GM19035 (cell line): ENCODE data around the gene ZNF593OS.

Experiments
- ATAC-seq: cut with Tn5 transposase; IDR thresholded peaks from one replicate; pipeline ENCODE4 v1.9.1; 2021; ENCODE audit not compliant: unreplicated experiment

Gene ZNF593OS

GRCh38 chr1:26160527-26161414 lies 10.9 kb downstream of the ZNF593OS start:
- ATAC-seq = no peak

DNA sequence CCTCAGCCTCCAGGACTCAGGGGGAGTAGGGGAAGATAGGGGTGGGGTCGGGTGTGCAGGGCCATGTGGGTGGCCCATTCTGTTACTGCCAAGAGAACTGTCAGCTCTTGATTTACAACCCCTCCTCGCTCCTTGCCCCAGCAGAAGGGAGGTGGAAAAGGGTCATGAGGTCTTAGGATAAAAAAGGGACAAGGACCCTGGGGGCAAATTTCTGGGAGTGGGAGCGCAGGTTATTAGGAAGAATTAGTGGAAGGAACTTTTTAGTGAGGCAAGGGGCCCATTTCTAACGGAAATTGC lies 11.9 kb downstream of the ZNF593OS start:
- ATAC-seq = no peak

- ATAC-seq = no peak
These were observed 12.5 kb downstream of the ZNF593OS start, which contains the start of gene FAM110D for GRCh38 chr1:26158908-26159742. FAM110D (plus strand) TSS chr1:26159079; CDS start chr1:26161292, 2,213 bp downstream.

DNA sequence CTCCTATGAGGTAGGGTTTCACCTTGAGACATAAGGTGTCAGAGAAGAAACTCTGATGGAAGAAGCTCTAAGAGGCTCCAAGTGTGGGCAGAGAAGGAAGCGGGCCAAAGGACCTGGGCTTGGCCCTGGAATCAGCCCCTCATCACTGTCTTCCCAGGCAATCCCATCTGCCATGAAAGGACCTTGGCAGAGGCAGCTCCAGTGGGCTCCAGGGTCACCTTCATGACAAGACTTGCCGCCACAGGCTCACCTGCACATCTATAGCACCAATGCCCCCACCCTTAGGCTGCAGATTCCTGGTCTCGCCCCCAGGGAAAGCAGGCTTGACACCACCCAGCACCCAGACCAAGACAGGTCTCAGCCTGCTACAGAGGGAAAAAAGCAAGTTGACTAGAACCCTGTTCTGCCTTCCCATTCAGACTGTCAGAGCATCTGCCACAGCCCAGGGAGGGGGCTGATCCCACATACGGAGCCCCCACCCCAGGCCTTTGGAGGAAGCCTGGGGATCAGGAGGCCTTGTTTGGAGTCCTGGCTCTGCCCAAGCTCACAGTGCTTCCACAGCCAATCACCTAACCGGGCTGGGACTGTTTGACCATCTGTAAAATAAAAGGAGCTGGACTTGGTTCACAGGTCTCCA lies 13.2 kb downstream of the ZNF593OS start:
- no peak for ATAC-seq

DNA sequence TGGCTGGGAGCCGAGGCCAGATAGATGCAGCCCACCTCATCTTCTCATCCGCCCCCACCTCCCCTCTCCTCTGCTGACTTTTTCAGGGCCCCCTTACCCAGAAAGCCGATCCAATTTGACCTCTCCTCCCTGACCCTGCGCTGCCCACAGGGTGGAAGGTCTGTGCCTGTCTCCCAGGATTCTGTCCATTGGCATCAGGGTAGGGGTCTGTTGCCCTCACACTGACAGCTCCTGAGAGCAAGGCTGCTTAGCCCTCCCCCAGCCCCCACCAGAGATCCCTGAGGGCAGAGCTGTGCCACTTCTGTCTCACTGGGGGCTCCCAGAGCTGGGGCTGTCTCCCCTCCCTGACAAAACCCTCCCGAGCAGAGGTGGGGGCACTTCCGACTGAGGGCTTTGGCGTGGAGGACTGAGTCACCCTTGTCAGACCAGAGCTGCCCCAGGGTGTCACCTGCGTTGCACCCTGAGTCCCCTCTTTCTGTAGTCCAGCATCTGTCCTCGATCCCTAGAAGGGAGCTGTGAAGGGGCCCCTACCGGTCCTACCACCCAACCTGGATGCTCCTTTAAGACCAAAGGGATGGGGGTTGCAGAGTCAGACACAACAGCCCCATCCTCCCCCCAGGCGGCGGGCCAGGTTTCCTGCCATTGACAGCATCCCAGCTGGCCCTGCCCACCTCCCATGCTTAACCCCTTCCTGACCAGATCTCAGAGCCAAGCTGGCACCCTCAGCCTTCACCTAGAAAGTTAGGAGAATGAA lies 15.2 kb downstream of the ZNF593OS start:
- no peak for ATAC-seq

DNA sequence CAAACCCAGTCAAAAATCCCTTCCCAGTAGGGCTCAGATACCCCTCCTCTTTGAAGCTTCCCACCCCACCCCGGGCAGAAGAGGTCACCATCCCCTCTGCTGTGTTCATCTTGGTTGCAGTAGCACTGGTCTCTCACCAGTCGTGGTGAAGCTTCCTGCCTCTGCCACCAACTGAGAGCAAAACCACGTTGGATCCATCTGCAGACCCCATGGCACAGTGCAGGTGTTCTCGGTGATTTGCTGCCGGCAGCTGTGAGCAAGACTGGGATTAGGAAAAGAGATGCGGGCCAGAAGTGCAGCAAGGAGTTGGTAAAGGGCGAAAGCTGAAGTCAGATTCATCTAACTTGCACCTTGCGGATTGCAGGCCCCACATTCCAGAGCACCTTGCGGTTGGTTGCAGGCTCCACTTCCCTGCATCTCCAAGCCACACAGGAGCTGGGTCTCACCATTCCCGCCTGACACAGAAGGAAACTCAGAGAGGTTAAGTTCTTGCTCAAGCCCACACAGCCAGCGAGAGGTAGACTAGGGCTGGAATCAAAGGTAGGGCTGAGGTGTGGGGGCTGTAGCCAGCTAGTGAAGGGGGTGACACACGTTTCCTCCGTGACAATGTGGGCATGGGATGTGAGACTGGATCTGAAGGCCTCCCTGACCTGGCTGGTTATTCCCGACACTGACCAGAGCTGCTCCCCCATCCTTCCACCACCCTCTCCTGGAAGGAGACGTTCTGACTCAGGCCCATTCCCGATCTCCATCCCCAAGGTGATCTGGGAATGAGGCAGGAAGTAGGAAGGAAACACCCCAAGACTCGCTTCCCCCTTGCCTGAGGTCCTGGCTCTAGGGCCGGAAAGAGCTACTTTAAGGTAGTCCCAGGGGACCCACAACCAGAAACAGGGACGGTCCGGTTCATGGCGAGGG lies 16.0 kb downstream of the ZNF593OS start:
- ATAC-seq = no peak

DNA sequence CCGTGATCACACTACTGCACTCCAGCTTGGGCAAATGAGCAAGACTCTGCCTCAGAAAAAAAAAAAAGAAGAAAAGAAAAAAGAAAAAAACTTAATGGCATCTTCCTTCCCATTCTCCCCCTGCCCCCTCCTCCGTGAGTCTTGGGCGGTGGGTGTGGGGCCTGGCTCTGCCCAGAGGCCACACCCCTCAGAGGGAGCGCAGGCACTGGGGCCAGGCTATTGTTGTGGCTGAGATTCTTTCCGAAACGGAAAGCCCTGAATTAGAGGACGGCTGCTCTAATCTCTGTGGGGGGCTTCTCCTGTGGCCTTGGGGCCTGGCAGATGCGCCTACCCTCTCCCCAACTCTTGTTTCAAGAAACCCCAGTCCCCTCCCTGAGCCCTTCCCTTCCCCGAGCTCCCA lies 16.9 kb downstream of the ZNF593OS start:
- ATAC-seq = no peak

GRCh38 chr1:26153966-26154532 lies 17.6 kb downstream of the ZNF593OS start:
- no peak for ATAC-seq

DNA sequence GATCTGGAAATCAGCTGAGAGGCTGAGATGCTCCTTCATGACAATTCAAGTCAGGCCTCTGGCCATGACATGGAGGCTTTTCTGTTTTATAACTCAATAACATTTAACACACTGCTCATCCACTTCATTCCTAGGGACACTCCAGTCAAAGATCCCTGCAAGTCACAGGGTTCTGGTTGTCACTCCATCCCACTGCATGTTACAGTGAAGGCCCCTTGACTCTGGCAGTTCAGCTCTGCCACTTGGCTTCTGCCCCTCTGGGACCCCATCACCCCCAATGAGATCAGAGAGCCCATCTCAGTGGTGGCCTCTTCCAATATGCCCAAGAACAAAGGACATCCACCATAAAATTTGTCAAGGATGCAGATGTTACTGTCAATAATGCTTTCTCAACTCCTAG lies 22.7 kb downstream of the ZNF593OS start:
- no peak for ATAC-seq

- no peak for ATAC-seq
These were observed 25.7 kb downstream of the ZNF593OS start for GRCh38 chr1:26145960-26146294.

GRCh38 chr1:26145041-26145959 lies 26.3 kb downstream of the ZNF593OS start:
- no peak for ATAC-seq

DNA sequence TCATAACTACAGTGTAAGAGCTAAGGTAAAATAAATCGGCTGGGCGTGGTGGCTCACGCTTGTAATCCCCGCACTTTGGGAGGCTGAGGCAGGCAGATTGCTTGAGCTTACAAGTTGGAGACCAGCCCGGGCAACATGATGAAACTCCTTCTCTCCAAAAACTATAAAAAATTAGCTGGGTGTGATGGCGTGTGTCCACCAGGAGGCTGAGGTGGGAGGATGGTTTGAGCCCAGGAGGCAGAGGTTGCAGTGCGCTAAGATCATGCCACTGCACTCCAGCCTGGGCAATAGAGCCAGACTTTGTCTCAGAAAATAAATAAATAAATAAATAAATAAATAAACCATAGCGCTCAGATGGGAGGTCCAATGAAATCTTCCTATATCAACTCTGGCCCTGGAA lies 29.5 kb downstream of the ZNF593OS start:
- ATAC-seq = no peak

- ATAC-seq = no peak
These were observed 32.6 kb downstream of the ZNF593OS start for GRCh38 chr1:26138974-26139558.

DNA sequence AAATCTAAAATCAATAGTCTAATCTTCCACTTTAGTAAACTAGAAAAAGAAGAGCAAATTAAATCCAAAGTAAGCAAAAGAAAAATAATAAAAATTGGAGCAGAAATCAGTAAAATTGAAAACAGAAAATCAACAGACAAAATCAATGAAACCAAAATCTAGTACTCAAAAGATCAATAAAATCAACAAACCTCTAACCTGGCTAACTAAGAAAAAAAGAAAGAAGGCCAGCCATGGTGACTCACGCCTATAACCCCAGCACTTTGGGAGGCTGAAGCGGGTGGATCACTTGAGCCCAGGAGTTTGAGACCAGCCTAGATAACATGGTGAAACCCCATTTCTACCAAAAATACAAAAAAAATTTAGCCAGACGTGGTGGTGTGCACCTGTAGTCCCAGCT lies 37.2 kb downstream of the ZNF593OS start:
- ATAC-seq = no peak

GRCh38 chr1:26132834-26133167 lies 38.8 kb downstream of the ZNF593OS start:
- ATAC-seq = no peak

- no peak for ATAC-seq
These were observed 39.4 kb downstream of the ZNF593OS start for GRCh38 chr1:26132128-26132833.

DNA sequence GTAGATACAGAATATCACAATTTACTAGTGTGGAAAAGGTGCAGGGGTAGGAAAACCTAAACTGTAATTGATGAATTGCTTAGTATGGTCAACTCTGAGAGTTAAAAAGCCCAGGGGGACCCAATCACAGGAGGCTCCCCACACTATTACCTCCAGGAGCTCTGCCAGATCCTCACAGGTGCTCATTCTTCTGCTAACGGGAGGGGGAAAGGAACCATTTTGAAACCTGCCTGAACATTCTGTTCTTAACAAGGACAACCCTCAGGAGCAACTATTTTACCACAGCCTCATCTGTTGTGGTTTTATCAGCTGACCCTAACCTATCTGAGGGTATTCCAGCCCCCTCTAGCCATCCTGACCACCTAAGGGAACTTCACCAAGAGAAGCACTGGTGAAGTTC lies 40.9 kb downstream of the ZNF593OS start:
- ATAC-seq = no peak

DNA sequence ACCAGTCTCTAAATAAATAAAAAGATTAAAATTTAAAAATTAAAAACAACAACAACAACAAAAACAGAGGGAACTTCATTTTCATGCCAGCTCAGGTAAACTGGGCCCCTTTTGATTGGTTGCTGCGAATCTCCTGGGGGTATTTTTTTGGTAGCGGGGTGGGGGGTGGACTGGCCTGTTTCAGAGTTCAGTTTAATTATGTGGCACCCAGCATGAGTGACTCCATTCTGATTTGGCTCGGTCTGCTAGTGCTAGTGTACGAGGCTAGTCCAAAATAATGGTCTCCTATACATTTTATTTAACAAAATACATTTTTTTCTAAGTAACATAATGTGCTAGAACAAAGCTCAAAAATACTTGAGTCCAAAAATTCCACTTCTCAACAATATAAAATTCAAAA lies 41.9 kb downstream of the ZNF593OS start:
- no peak for ATAC-seq
